Uterus (tissue), 4 donors: ENCODE results near the gene C8G. TPM values are rescaled to one million over a fixed set of nuclear protein-coding genes. Genes with fewer than 3 reads are reported as not detected.

Experiments
- DNase-seq, 2 donors: peaks; one replicate each; pipeline ENCODE4 v3.0.0-alpha.2; 2019 to 2020
- H3K27ac ChIP-seq, 2 donors: fragments of 200-600 bp; sonication (generic); 1 replicate in 1 of 2; 2 replicates in 1 of 2; pipeline ENCODE4 v1.5.1; 2016 to 2018
- H3K27me3 ChIP-seq, 2 donors: fragments of 200-600 bp; sonication (generic); one replicate each; pipeline ENCODE4 v1.5.1; 2018 to 2019; ENCODE audit warnings: control low read depth in 1 of 2
- H3K36me3 ChIP-seq, 2 donors: fragments of 200-600 bp; sonication (generic); one replicate each; pipeline ENCODE4 v1.5.1; 2019; ENCODE audit warnings: control low read depth in 1 of 2
- H3K4me1 ChIP-seq, 2 donors: fragments of 200-600 bp; sonication (generic); one replicate each; pipeline ENCODE4 v1.5.1; 2018 to 2019; ENCODE audit warnings: control low read depth in 1 of 2
- H3K4me3 ChIP-seq, 2 donors: fragments of 200-600 bp; sonication (generic); 1 replicate in 1 of 2; 2 replicates in 1 of 2; pipeline ENCODE4 v1.5.1; 2018 to 2019; ENCODE audit warnings: mild to moderate bottlenecking in 1 of 2
- H3K9me3 ChIP-seq, 2 donors: fragments of 200-600 bp; sonication (generic); one replicate each; pipeline ENCODE4 v1.5.1; 2019; ENCODE audit warnings: control low read depth in 1 of 2
- CTCF ChIP-seq, 4 experiments: fragments of 200-600 bp in 2 of 4; fragments of 450-650 bp in 2 of 4; sonication (generic) in 2 of 4; IDR thresholded peaks; one replicate each; pipeline ENCODE4 v1.5.1; 2016 to 2019; ENCODE audit warnings: antibody characterized with exemption in 4 of 4, mild to moderate bottlenecking in 2 of 4, moderate library complexity in 1 of 4
- POLR2A ChIP-seq, 2 donors: fragments of 450-650 bp; IDR thresholded peaks; one replicate each; pipeline ENCODE4 v1.6.1; 2016; ENCODE audit warnings: antibody characterized with exemption in 2 of 2, mild to moderate bottlenecking in 1 of 2, moderate library complexity in 1 of 2
- intact Hi-C: fragments of 100-400 bp; cut with DNase I; formaldehyde crosslinking; loops from one replicate; pipeline ENCODE4 v1.15.1; 2023; ENCODE audit warnings: low total_unique reads
- total RNA-seq, 4 donors: library from RNA; depleted of rRNA in 3 of 4; stranded (reverse); fragments of >200 nt in 3 of 4; gene quantifications; one replicate each; pipeline versions ENCODE4 v1.1.0 to v1.2.4, GENCODE V29; 2014 to 2023
- donor health status: DM: yes; HTN: yes; CAD: no.

Gene C8G
- total RNA-seq, 4 donors from 2014 or later, result not detected

- H3K9me3 ChIP-seq, result no peaks in the 10 kb centered on the region
- H3K27me3 ChIP-seq, result no peaks in the 10 kb centered on the region
- peak overlapping the region; percentile 50 to 67 for H3K27ac ChIP-seq
- intact Hi-C loops, result no loop called here
- no peak overlapping the region for H3K4me3 ChIP-seq
- no peaks in the 10 kb centered on the region for H3K36me3 ChIP-seq
- no peaks in the 10 kb centered on the region for H3K4me1 ChIP-seq
- DNase-seq, result no peak
- no peak for TF ChIP-seq POLR2A (IDR thresholded peaks at IDR 0.05)
- TF ChIP-seq CTCF (IDR thresholded peaks at IDR 0.05), result no peak
Observed at GRCh38 chr9:136900988-136901515, 44.0 kb upstream of the C8G start.

GRCh38 chr9:136901516-136902258 lies 43.4 kb upstream of the C8G start:
- DNase-seq, result peak in 1 of 2 donors; percentile 48
- H3K9me3 ChIP-seq, result no peaks in the 10 kb centered on the region
- H3K27ac ChIP-seq, result peak overlapping the region; percentile 50 to 67
- H3K4me1 ChIP-seq, result no peaks in the 10 kb centered on the region
- intact Hi-C loops, result no loop called here
- H3K36me3 ChIP-seq, result no peaks in the 10 kb centered on the region
- H3K27me3 ChIP-seq, result no peaks in the 10 kb centered on the region
- H3K4me3 ChIP-seq, result no peak overlapping the region
- TF ChIP-seq CTCF (IDR thresholded peaks at IDR 0.05) (no peak), POLR2A (IDR thresholded peaks at IDR 0.05) (no peak)

GRCh38 chr9:136902259-136902821 lies 42.7 kb upstream of the C8G start:
- Histone ChIP-seq H3K4me3 (no peak overlapping the region), H3K9me3 (no peaks in the 10 kb centered on the region), H3K4me1 (no peaks in the 10 kb centered on the region), H3K27me3 (no peaks in the 10 kb centered on the region), H3K36me3 (no peaks in the 10 kb centered on the region), H3K27ac (peak overlapping the region; percentile 50 to 67)
- peak; percentile 47 to 52 for DNase-seq
- TF ChIP-seq CTCF (IDR thresholded peaks at IDR 0.05) (no peak), POLR2A (IDR thresholded peaks at IDR 0.05) (no peak)
- intact Hi-C loops, result no loop called here

- H3K4me1 ChIP-seq, result no peaks in the 10 kb centered on the region
- H3K9me3 ChIP-seq, result no peaks in the 10 kb centered on the region
- H3K27me3 ChIP-seq, result no peaks in the 10 kb centered on the region
- DNase-seq, result peak in 1 of 2 donors; percentile 39
- peak overlapping the region; percentile 50 to 67 for H3K27ac ChIP-seq
- intact Hi-C loops, result no loop called here
- no peaks in the 10 kb centered on the region for H3K36me3 ChIP-seq
- no peak overlapping the region for H3K4me3 ChIP-seq
- TF ChIP-seq CTCF (IDR thresholded peaks at IDR 0.05), result no peak
- TF ChIP-seq POLR2A (IDR thresholded peaks at IDR 0.05), result no peak
Observed at GRCh38 chr9:136903041-136903554, 41.9 kb upstream of the C8G start.

- DNase-seq, result no peak
- no peak overlapping the region for H3K27ac ChIP-seq
- intact Hi-C loops, result no loop called here
- no peaks in the 10 kb centered on the region for H3K4me1 ChIP-seq
- H3K4me3 ChIP-seq, result no peak overlapping the region
- no peaks in the 10 kb centered on the region for H3K27me3 ChIP-seq
- H3K9me3 ChIP-seq, result no peaks in the 10 kb centered on the region
- no peaks in the 10 kb centered on the region for H3K36me3 ChIP-seq
- TF ChIP-seq POLR2A (IDR thresholded peaks at IDR 0.05) (no peak), CTCF (IDR thresholded peaks at IDR 0.05) (no peak)
Observed at GRCh38 chr9:136906266-136906665, 38.8 kb upstream of the C8G start.
